Breast epithelium (tissue), 4 donors: ENCODE results near the gene SPHKAP. TPM values are rescaled to one million over a fixed set of nuclear protein-coding genes. Genes with fewer than 3 reads are reported as not detected.

Experiments
- DNase-seq, 2 donors: peaks; one replicate each; pipeline ENCODE4 v3.0.0-alpha.2; 2019; ENCODE audit warnings: low spot score in 2 of 2
- H3K27ac ChIP-seq, 2 donors: fragments of 200-600 bp; sonication (generic) in 1 of 2; one replicate each; pipeline ENCODE4 v1.5.1; 2016 to 2019; ENCODE audit warnings: mild to moderate bottlenecking in 1 of 2
- H3K27me3 ChIP-seq, 2 donors: fragments of 200-600 bp; sonication (generic) in 1 of 2; one replicate each; pipeline versions ENCODE4 v1.5.1 to v1.6.0; 2017 to 2019; ENCODE audit warnings: control low read depth in 1 of 2, mild to moderate bottlenecking in 1 of 2
- H3K36me3 ChIP-seq: fragments of 200-600 bp; one replicate; pipeline ENCODE4 v1.5.1; 2019
- H3K4me1 ChIP-seq, 2 donors: fragments of 200-600 bp; sonication (generic); one replicate each; pipeline ENCODE4 v1.5.1; 2016 to 2019; ENCODE audit warnings: control low read depth in 1 of 2
- H3K4me3 ChIP-seq, 3 donors: fragments of 200-600 bp; sonication (generic); 1 replicate in 2 of 3; 2 replicates in 1 of 3; pipeline ENCODE4 v1.5.1; 2016 to 2019; ENCODE audit warnings: mild to moderate bottlenecking in 3 of 3, moderate library complexity in 2 of 3
- H3K9me3 ChIP-seq, 2 donors: fragments of 200-600 bp; sonication (generic) in 1 of 2; one replicate each; pipeline ENCODE4 v1.5.1; 2016 to 2019; ENCODE audit warnings: control low read depth in 1 of 2
- POLR2A ChIP-seq: fragments of 450-650 bp; IDR thresholded peaks from one replicate; pipeline ENCODE4 v1.6.1; 2016; ENCODE audit warnings: antibody characterized with exemption, mild to moderate bottlenecking, moderate library complexity
- POLR2AphosphoS5 ChIP-seq, 3 donors: sonication (generic); formaldehyde crosslinking; IDR thresholded peaks; one replicate each; pipeline ENCODE4 v1.6.1; 2017; ENCODE audit warnings: antibody characterized with exemption in 3 of 3
- intact Hi-C: fragments of 100-400 bp; cut with DNase I; formaldehyde crosslinking; loops from one replicate; pipeline ENCODE4 v1.15.1; 2023; ENCODE audit warnings: low total_unique reads
- total RNA-seq, 3 donors: library from RNA; depleted of rRNA; stranded (reverse); fragments of >200 nt; gene quantifications; one replicate each; pipeline ENCODE4 v1.1.0, GENCODE V29; 2016
- TF ChIP-seq, protein P1 (sequence below), 3 donors: fragments of 450-650 bp; IDR thresholded peaks; one replicate each; pipeline ENCODE4 v1.5.1; 2016 to 2017; ENCODE audit warnings: antibody characterized with exemption in 3 of 3, mild to moderate bottlenecking in 3 of 3, moderate library complexity in 3 of 3

Gene SPHKAP
- total RNA-seq, 3 donors from 2014 or later = 0.59 to 0.66 TPM; not detected in 1

DNA sequence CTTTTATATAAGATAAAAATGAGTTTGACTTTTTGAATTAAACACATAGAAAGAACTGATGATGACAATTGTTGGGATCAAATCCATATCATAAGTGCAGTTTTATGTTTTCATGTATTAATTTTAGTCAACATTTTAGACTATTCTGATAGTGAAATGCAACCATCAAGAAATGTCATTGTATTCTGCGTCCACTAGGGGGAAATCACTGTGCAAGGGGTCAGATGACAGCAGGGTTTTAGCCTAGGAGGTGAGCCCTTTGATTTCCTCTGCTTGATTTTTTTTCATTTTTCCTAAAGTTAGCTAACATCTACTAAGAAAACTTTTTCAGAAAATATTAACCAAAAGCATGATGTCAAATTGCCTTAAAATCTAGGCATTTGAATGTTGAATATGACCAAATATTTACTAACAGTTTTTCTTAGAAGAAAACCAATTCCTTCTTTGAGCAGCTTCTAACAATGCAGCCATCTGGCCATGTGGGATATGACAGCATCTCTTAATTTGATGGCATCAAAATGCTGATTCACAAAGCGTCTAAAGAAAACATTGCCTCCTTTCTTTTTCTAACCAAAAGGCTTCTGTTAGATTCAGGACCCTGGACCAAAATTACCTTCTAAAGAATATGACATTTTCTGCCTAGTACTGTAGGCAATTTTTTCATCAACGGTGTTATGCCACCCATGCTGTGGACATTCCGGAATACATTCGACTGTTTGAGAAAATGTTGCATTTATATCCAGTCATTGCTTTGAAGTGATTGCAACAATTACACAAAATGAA lies 141.5 kb downstream of the SPHKAP start:
- intact Hi-C loops = no loop called here

GRCh38 chr2:228038967-228039366 lies 142.5 kb downstream of the SPHKAP start:
- intact Hi-C loops = no loop called here
- Histone ChIP-seq H3K4me3 (no peak overlapping the region), H3K36me3 (no peaks in the 10 kb centered on the region), H3K9me3 (no peaks in the 10 kb centered on the region), H3K27me3 (no peaks in the 10 kb centered on the region), H3K27ac (no peak overlapping the region), H3K4me1 (no peaks in the 10 kb centered on the region)
- no peak for TF ChIP-seq POLR2AphosphoS5 (IDR thresholded peaks at IDR 0.05)
- TF ChIP-seq, protein P1, sequence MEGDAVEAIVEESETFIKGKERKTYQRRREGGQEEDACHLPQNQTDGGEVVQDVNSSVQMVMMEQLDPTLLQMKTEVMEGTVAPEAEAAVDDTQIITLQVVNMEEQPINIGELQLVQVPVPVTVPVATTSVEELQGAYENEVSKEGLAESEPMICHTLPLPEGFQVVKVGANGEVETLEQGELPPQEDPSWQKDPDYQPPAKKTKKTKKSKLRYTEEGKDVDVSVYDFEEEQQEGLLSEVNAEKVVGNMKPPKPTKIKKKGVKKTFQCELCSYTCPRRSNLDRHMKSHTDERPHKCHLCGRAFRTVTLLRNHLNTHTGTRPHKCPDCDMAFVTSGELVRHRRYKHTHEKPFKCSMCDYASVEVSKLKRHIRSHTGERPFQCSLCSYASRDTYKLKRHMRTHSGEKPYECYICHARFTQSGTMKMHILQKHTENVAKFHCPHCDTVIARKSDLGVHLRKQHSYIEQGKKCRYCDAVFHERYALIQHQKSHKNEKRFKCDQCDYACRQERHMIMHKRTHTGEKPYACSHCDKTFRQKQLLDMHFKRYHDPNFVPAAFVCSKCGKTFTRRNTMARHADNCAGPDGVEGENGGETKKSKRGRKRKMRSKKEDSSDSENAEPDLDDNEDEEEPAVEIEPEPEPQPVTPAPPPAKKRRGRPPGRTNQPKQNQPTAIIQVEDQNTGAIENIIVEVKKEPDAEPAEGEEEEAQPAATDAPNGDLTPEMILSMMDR (IDR thresholded peaks at IDR 0.05) = no peak
- no peak for TF ChIP-seq POLR2A
- no peak for DNase-seq

More for the DNA sequence above, 141.5 kb downstream of the SPHKAP start:
- DNase-seq = no peak
- Histone ChIP-seq H3K27me3 (no peaks in the 10 kb centered on the region), H3K4me3 (no peak overlapping the region), H3K27ac (no peak overlapping the region), H3K36me3 (no peaks in the 10 kb centered on the region), H3K4me1 (no peaks in the 10 kb centered on the region), H3K9me3 (no peaks in the 10 kb centered on the region)
- TF ChIP-seq POLR2A = no peak
- TF ChIP-seq, protein P1 (IDR thresholded peaks at IDR 0.05) = peak in 1 of 3 donors; percentile 32
- no peak for TF ChIP-seq POLR2AphosphoS5 (IDR thresholded peaks at IDR 0.05)

DNA sequence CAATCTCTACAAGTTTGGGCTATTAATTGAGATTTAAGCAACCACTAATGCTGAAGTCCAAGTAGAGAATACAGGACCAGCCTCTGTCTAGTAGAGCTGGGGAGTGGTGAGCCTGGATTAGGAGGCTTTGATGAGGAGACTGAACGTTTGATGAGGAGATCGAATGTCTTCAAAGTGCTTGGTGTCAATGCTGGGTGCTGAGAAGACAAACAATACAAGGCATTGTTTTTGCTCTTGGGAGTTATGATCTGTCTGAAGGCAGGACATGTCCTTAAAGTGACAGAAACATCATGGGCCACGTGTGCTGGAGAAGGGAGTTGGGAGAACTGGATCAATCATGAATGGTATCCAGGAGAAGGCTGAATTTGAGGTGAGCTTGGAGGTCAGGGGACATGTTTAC lies 143.6 kb downstream of the SPHKAP start:
- Histone ChIP-seq H3K9me3 (no peaks in the 10 kb centered on the region), H3K27me3 (no peaks in the 10 kb centered on the region), H3K36me3 (no peaks in the 10 kb centered on the region), H3K4me3 (no peak overlapping the region), H3K4me1 (no peaks in the 10 kb centered on the region), H3K27ac (no peak overlapping the region)
- intact Hi-C loops = no loop called here
- no peak for DNase-seq
- TF ChIP-seq POLR2A (no peak), POLR2AphosphoS5 (IDR thresholded peaks at IDR 0.05) (no peak)
- TF ChIP-seq, protein P1 (IDR thresholded peaks at IDR 0.05) = no peak

DNA sequence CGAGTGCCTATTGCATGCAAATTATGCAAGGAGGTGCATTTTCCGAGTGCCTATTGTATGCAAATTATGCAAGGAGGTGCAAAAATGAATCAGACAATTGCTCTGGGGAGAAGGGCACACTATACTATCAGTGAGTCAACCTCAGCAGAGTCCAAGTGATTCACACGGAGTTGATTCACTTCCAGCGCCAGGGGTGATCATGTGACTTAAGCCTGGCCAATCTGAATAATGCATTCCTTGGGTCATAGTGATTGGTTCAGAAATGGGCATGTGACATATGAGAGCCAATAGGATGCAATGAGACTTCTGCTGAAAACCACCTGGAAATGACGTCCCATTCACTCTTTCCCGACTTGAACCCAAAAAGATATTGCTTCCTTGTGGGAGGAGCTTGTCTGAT lies 157.9 kb downstream of the SPHKAP start:
- Histone ChIP-seq H3K27ac (no peak overlapping the region), H3K27me3 (no peaks in the 10 kb centered on the region), H3K36me3 (no peaks in the 10 kb centered on the region), H3K4me3 (no peak overlapping the region), H3K4me1 (no peaks in the 10 kb centered on the region), H3K9me3 (no peaks in the 10 kb centered on the region)
- intact Hi-C loops = no loop called here
- no peak for TF ChIP-seq POLR2AphosphoS5 (IDR thresholded peaks at IDR 0.05)
- TF ChIP-seq, protein P1 (IDR thresholded peaks at IDR 0.05) = no peak
- no peak for TF ChIP-seq POLR2A
- no peak for DNase-seq

DNA sequence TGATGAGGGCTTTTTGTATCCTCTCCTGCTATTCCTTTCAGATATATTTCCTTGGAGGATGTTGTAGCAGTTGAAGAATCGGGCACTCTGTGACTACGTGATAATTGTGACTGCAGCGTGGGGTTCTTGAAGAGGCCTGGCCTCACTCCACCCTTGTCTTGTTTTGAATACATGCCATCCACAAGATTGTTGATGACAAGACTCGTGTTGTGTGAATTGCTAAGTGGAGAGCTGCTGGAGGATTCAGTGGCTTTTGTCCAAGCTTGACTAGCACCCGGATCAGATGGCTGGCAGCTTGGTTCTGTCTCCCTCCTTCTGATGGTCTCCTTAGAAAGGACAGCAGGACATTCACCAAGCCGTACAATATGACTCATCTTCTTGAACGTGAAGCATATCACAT lies 163.2 kb downstream of the SPHKAP start:
- TF ChIP-seq POLR2AphosphoS5 (IDR thresholded peaks at IDR 0.05) = no peak
- TF ChIP-seq POLR2A = no peak
- TF ChIP-seq, protein P1 (IDR thresholded peaks at IDR 0.05) = no peak
- intact Hi-C loops = no loop called here

More for the DNA sequence above, 163.2 kb downstream of the SPHKAP start:
- H3K27ac ChIP-seq = no peak overlapping the region
- no peaks in the 10 kb centered on the region for H3K36me3 ChIP-seq
- H3K27me3 ChIP-seq = no peaks in the 10 kb centered on the region
- no peak overlapping the region for H3K4me3 ChIP-seq
- DNase-seq = no peak
- no peaks in the 10 kb centered on the region for H3K9me3 ChIP-seq
- no peaks in the 10 kb centered on the region for H3K4me1 ChIP-seq
